CD4-positive, alpha-beta T cell (primary cell): ENCODE data around the gene S100B. TPM values are rescaled to one million over a fixed set of nuclear protein-coding genes. Genes with fewer than 3 reads are reported as not detected.

Source experiments
- ATAC-seq: fragments of 200-7000 bp; cut with Tn5 transposase; one replicate; pipeline ENCODE4 v1.10.0; 2022; ENCODE audit warnings: mild to moderate bottlenecking; ENCODE audit not compliant: poor library complexity
- CTCF ChIA-PET: fragments of 350-600 bp; sonication (Branson Sonifier 250); formaldehyde crosslinking; loops from one replicate; lab custom pipeline; 2021; ENCODE audit warnings: antibody characterized with exemption, inconsistent platforms; lab: Charles Lee
- POLR2A ChIA-PET: fragments of 350-600 bp; sonication (Branson Sonifier 250); formaldehyde crosslinking; loops from one replicate; lab custom pipeline; 2021; ENCODE audit warnings: antibody characterized with exemption, inconsistent platforms; lab: Charles Lee
- DNase-seq, 14 experiments: peaks; one replicate each; pipeline ENCODE4 v3.0.0-alpha.2; 2013 to 2020; ENCODE audit warnings: mixed read lengths in 2 of 14
- H3K27ac ChIP-seq, 2 donors: one replicate each; pipeline versions ENCODE4 v1.5.1 to v1.7.0; 2013; ENCODE audit warnings: low read length in 2 of 2, low read depth in 1 of 2, mild to moderate bottlenecking in 1 of 2
- H3K27me3 ChIP-seq, 2 experiments: 1 replicate in 1 of 2; 2 replicates in 1 of 2; pipeline versions ENCODE4 v1.6.1 to v1.7.0; 2013; ENCODE audit warnings: low read length in 2 of 2, control low read depth in 1 of 2, mild to moderate bottlenecking in 1 of 2, moderate library complexity in 1 of 2; ENCODE audit not compliant: insufficient read depth in 2 of 2, control insufficient read depth in 1 of 2
- H3K36me3 ChIP-seq: one replicate; pipeline ENCODE4 v1.6.1; 2013; ENCODE audit warnings: low read length, control low read depth; ENCODE audit not compliant: insufficient read depth
- H3K4me1 ChIP-seq: one replicate; pipeline ENCODE4 v1.6.1; 2013; ENCODE audit warnings: low read length, control low read depth; ENCODE audit not compliant: insufficient read depth
- H3K4me3 ChIP-seq: one replicate; pipeline ENCODE4 v1.5.1; 2013; ENCODE audit warnings: mild to moderate bottlenecking, low read length, moderate library complexity
- H3K9me3 ChIP-seq, 2 experiments: 1 replicate in 1 of 2; 2 replicates in 1 of 2; pipeline versions ENCODE4 v1.6.1 to v1.7.0; 2013; ENCODE audit warnings: low read length in 2 of 2, mild to moderate bottlenecking in 2 of 2, control low read depth in 1 of 2, moderate library complexity in 1 of 2; ENCODE audit not compliant: control insufficient read depth in 1 of 2, insufficient read depth in 1 of 2
- H3K27ac Mint-ChIP-seq: one replicate; pipeline ENCODE4 v1.8.0; 2020; ENCODE audit warnings: mixed read lengths
- H3K27me3 Mint-ChIP-seq: one replicate; pipeline ENCODE4 v1.8.0; 2021; ENCODE audit warnings: mixed read lengths
- H3K36me3 Mint-ChIP-seq: one replicate; pipeline ENCODE4 v1.8.0; 2021; ENCODE audit warnings: low read depth, mixed read lengths
- H3K4me1 Mint-ChIP-seq: one replicate; pipeline ENCODE4 v1.8.0; 2021; ENCODE audit warnings: low read depth, mixed read lengths
- H3K4me3 Mint-ChIP-seq: one replicate; pipeline ENCODE4 v1.8.0; 2020; ENCODE audit warnings: mild to moderate bottlenecking, mixed read lengths
- H3K9me3 Mint-ChIP-seq: one replicate; pipeline ENCODE4 v1.8.0; 2020; ENCODE audit warnings: mixed read lengths
- CTCF ChIP-seq: fragments of 200-600 bp; IDR thresholded peaks from one replicate; pipeline ENCODE4 v1.8.0; 2022; ENCODE audit warnings: antibody characterized with exemption, mild to moderate bottlenecking
- intact Hi-C, 2 experiments: fragments of 100-400 bp; cut with DNase I in 1 of 2; cut with micrococcal nuclease in 1 of 2; formaldehyde crosslinking; loops; one replicate each; pipeline versions ENCODE4 v1.15.1 to v1.9.0; 2023 to 2025; cut with DNase I, micrococcal nuclease
- total RNA-seq, 174 experiments: library from RNA in 2 of 174; stranded (reverse) in 2 of 174; gene quantifications; one replicate each; pipeline ENCODE4 v1.2.3 and lab custom pipeline; 2021 to 2026

Gene S100B
- total RNA-seq, 2 experiments from 2014 or later: 0.47 to 0.52 TPM

DNA sequence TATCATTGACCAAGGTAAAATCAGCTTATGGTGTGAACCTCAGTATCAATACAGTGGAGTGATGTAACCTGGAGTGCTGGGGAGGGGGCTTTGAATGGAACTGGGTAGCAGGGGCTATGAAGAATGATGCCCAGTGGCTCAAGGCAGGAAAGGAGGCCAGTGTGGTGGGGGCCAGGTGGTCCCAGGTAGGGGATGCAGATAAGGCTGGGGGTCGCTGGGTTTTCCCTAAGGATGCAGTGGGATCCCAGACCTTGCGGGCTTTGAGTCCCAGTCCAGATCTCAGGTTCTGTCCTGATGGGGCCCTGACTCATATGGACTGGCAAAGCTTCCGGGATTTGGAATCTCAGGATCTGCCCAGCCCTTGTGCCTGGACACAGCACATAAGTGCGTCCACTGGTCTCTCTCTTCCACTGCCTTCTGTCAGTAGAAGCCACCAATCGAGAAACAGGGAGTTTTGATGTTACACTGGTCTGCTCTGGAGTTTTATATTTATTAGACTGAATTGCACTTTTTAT is 52.0 kb downstream of the S100B start:
- Histone ChIP-seq H3K4me1 (peaks cover 73% of the 10 kb centered on the region), H3K4me3 (no peak overlapping the region), H3K36me3 (peaks cover 41% of the 10 kb centered on the region), H3K27ac (peak overlapping the region; percentile 76 to 87), H3K9me3 (no peaks in the 10 kb centered on the region), H3K27me3 (no peaks in the 10 kb centered on the region)
- POLR2A ChIA-PET: interaction anchor here (0.7 to 5.4 kb wide), 15 partner anchors 8 to 159 kb away, joined by 3 to 130 read pairs (median 7); partner anchors contain the start of genes DIP2A, PRMT2 and S100B
- H3K4me1 Mint-ChIP-seq: peaks cover 81% of the 10 kb centered on the region
- TF ChIP-seq CTCF: no peak
- intact Hi-C loops: loop anchor here (1.0 to 5.0 kb wide), 3 partner anchors 12 to 96 kb away; partner anchors contain the start of gene DIP2A (in 1 of the 2)
- ATAC-seq (no peak), DNase-seq (peak in 1 of 14 experiments; percentile 14)
- H3K27me3 Mint-ChIP-seq: no peaks in the 10 kb centered on the region
- peak overlapping the region; percentile 74 for H3K4me3 Mint-ChIP-seq
- peak overlapping the region; percentile 98 for H3K27ac Mint-ChIP-seq
- CTCF ChIA-PET: interaction anchor here (0.9 to 2.7 kb wide), 4 partner anchors 8 to 87 kb away, joined by 3 to 12 read pairs (median 4); partner anchors contain the start of gene PRMT2
- H3K36me3 Mint-ChIP-seq: peaks cover 68% of the 10 kb centered on the region
- H3K9me3 Mint-ChIP-seq: peaks cover 2% of the 10 kb centered on the region

DNA sequence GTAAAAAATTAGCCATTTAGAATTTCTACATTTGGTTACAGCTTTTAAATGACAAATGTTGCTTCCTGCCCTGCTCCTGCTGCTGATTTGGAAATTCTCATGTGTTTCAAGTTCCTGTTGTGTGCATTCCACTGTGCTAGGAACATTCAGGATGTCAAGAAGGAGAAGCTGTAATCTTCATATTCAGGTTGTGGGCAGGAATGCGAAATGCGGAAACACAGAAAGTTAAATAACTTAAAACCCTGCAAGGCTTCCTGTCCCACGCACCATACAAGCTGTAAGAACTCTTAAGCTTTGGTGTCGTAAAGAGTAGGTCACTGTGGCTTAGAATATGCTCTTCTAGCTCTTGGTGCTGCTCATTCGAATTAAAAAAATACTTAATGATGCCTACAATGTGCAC is 52.6 kb downstream of the S100B start:
- CTCF ChIA-PET: interaction anchor here (0.9 to 2.7 kb wide), 4 partner anchors 9 to 87 kb away, joined by 3 to 12 read pairs (median 4); partner anchors contain the start of gene PRMT2
- POLR2A ChIA-PET: interaction anchor here (0.6 to 5.4 kb wide), 21 partner anchors 9 to 381 kb away, joined by 3 to 130 read pairs (median 5); partner anchors contain the start of genes DIP2A, PRMT2 and S100B
- peak overlapping the region; percentile 15 for H3K4me3 ChIP-seq
- Mint-ChIP-seq H3K36me3 (peaks cover 68% of the 10 kb centered on the region), H3K27me3 (no peaks in the 10 kb centered on the region), H3K9me3 (peaks cover 2% of the 10 kb centered on the region), H3K4me3 (peak overlapping the region; percentile 74), H3K27ac (peak overlapping the region; percentile 98), H3K4me1 (peaks cover 82% of the 10 kb centered on the region)
- ATAC-seq (peak; percentile 61), DNase-seq (peak in 6 of 14 experiments; percentile 24 to 70 (median 58))
- H3K27me3 ChIP-seq: no peaks in the 10 kb centered on the region
- peaks cover 66% of the 10 kb centered on the region for H3K4me1 ChIP-seq
- TF ChIP-seq CTCF: no peak
- H3K9me3 ChIP-seq: no peaks in the 10 kb centered on the region
- intact Hi-C loops: loop anchor here (1.0 to 5.0 kb wide), 3 partner anchors 11 to 95 kb away; partner anchors contain the start of gene DIP2A (in 1 of the 2)
- peaks cover 38% of the 10 kb centered on the region for H3K36me3 ChIP-seq
- H3K27ac ChIP-seq: peak overlapping the region; percentile 76 to 87

DNA sequence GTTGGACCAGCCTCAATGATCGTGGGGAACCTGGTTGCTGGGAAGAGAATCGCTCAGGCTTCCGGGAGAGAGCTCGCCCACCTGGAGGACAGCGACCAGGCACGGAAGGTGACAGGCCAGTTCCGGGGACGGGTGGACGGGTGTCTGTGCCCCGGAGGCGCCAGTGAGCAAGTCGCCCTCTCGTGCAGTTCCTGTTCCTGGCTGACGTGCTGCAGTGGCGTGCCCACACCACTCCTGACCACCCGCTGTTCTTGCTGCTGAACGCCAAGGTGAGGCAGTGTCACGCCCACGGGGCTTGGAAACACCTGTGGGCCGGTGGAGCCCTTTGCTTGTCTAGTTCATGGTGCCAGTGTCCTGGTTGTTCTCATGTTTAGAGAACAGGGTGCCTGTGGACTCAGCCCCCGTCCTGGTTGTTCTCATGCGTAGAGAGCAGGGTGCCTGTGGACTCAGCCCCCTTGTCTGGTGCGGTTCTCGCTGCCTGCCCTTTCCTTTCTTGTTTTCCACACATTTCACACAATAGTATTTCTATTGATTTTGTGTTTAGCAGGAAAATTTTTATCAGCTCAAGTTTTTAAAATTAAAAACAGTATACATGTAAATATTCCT is 53.1 kb downstream of the S100B start:
- Mint-ChIP-seq H3K27ac (peak overlapping the region; percentile 98), H3K4me3 (peak overlapping the region; percentile 74), H3K36me3 (peaks cover 68% of the 10 kb centered on the region), H3K4me1 (peaks cover 77% of the 10 kb centered on the region), H3K27me3 (no peaks in the 10 kb centered on the region), H3K9me3 (peaks cover 2% of the 10 kb centered on the region)
- ChIA-PET POLR2A (interaction anchor here (0.6 to 5.4 kb wide), 25 partner anchors 9 to 381 kb away, joined by 3 to 130 read pairs (median 4); partner anchors contain the start of genes DIP2A, PRMT2 and S100B), CTCF (interaction anchor here (0.9 to 2.7 kb wide), 7 partner anchors 8 to 88 kb away, joined by 3 to 12 read pairs (median 3); partner anchors contain the start of gene PRMT2)
- Histone ChIP-seq H3K27ac (peak overlapping the region; percentile 76 to 87), H3K4me3 (peak overlapping the region; percentile 15), H3K9me3 (no peaks in the 10 kb centered on the region), H3K4me1 (peaks cover 64% of the 10 kb centered on the region), H3K36me3 (peaks cover 37% of the 10 kb centered on the region), H3K27me3 (no peaks in the 10 kb centered on the region)
- intact Hi-C loops: loop anchor here (1.0 to 5.0 kb wide), 4 partner anchors 10 to 94 kb away; partner anchors contain the start of gene DIP2A (in 1 of the 2)
- ATAC-seq (no peak), DNase-seq (peak in 11 of 14 experiments; percentile 13 to 76 (median 29))
- no peak for TF ChIP-seq CTCF
